ENCODE results near the gene SND1.

DNA sequence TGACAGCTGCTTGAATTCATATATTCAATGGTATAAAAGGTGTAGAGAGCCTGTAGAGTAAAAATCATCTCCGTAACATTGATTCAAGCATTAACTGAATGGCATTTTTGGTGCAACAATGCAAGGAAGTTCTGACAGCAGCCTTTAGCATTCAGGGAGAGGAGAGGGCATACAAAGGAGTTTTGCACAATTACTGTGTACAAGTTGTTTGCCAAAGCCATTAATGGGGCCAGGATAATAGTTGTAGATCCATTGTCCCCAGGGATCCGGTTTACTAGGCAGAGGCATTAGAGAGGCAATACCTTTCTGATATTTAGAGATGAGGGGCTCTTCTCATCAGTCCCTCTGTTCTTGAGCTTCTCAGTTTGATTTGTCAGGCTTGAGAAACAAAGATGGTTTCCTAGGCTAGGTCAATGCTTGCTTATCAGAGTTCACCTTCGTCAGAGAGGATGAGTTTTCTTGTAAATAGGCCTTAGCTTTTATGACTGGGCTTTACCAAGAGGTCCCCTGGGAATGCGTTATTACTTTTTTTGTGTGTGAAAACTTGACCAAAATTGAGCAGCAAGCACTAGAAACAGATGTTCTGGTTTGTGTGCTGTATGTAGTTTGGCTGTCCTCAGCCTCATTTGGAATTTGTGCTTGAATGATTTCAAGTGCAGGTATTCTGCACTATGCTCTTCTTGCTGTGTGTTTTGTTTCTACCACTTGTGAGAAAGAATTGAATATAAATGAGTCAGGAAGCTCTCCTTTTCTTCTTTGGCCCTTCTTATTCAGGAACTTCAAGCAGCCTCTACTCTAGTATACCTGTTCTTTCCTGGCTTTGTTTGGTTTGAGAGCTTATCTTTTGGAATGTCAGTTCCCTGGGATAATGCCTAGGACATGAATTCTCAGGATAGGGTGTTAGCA is 32.0 kb downstream of the SND1 start:
- TF ChIP-seq, protein P1, sequence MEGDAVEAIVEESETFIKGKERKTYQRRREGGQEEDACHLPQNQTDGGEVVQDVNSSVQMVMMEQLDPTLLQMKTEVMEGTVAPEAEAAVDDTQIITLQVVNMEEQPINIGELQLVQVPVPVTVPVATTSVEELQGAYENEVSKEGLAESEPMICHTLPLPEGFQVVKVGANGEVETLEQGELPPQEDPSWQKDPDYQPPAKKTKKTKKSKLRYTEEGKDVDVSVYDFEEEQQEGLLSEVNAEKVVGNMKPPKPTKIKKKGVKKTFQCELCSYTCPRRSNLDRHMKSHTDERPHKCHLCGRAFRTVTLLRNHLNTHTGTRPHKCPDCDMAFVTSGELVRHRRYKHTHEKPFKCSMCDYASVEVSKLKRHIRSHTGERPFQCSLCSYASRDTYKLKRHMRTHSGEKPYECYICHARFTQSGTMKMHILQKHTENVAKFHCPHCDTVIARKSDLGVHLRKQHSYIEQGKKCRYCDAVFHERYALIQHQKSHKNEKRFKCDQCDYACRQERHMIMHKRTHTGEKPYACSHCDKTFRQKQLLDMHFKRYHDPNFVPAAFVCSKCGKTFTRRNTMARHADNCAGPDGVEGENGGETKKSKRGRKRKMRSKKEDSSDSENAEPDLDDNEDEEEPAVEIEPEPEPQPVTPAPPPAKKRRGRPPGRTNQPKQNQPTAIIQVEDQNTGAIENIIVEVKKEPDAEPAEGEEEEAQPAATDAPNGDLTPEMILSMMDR (IDR thresholded peaks at IDR 0.05) = no peak
- TF ChIP-seq POLR2A (IDR thresholded peaks at IDR 0.05) = no peak
- no peak for TF ChIP-seq POLR2AphosphoS5 (IDR thresholded peaks at IDR 0.05; ENCODE audit: insufficient read depth in 1 of 2, low read depth in 1 of 2)

All from vagina (tissue), 2 donors.